Kidney (tissue), 14 donors: ENCODE results near the gene RAB11A. TPM values are rescaled to one million over a fixed set of nuclear protein-coding genes. Genes with fewer than 3 reads are reported as not detected.

Source experiments
- DNase-seq, 5 donors: peaks; one replicate each; pipeline ENCODE4 v3.0.0-alpha.2; 2013 to 2020
- FAIRE-seq: peaks from 2 replicates; lab custom pipeline; 2012; peaks lifted over from hg19 to GRCh38; lab: Jason Lieb, UNC
- H3K27ac ChIP-seq, 2 donors: one replicate each; pipeline ENCODE4 v1.7.0; 2013; ENCODE audit warnings: low read depth in 2 of 2, low read length in 2 of 2, inconsistent platforms in 1 of 2
- H3K27me3 ChIP-seq: one replicate; pipeline ENCODE4 v1.7.1; 2013; ENCODE audit warnings: low read length, inconsistent platforms; ENCODE audit not compliant: control insufficient read depth, insufficient read depth
- H3K36me3 ChIP-seq, 3 donors: one replicate each; pipeline versions ENCODE4 v1.7.0 to v1.7.1; 2013; ENCODE audit warnings: low read length in 3 of 3, control low read depth in 1 of 3, inconsistent platforms in 1 of 3; ENCODE audit not compliant: insufficient read depth in 3 of 3, control insufficient read depth in 2 of 3
- H3K4me1 ChIP-seq, 3 donors: one replicate each; pipeline versions ENCODE4 v1.7.0 to v1.7.1; 2013; ENCODE audit warnings: low read length in 3 of 3, inconsistent platforms in 1 of 3, low read depth in 1 of 3; ENCODE audit not compliant: control insufficient read depth in 2 of 3, insufficient read depth in 2 of 3
- H3K4me3 ChIP-seq, 3 donors: one replicate each; pipeline versions ENCODE4 v1.7.0 to v1.8.1; 2013; ENCODE audit warnings: low read length in 3 of 3, control low read depth in 1 of 3, inconsistent platforms in 1 of 3
- H3K9ac ChIP-seq, 3 donors: one replicate each; pipeline versions ENCODE4 v1.7.0 to v1.7.1; 2013; ENCODE audit warnings: low read length in 3 of 3, control low read depth in 1 of 3, inconsistent platforms in 1 of 3
- H3K9me3 ChIP-seq, 3 donors: one replicate each; pipeline versions ENCODE4 v1.7.0 to v1.7.1; 2013; ENCODE audit warnings: low read length in 3 of 3, control low read depth in 1 of 3, inconsistent platforms in 1 of 3; ENCODE audit not compliant: control insufficient read depth in 2 of 3, insufficient read depth in 1 of 3
- CTCF ChIP-seq: IDR thresholded peaks from 3 replicates; pipeline ENCODE4 v1.5.1; 2012; ENCODE audit warnings: mild to moderate bottlenecking, moderate library complexity, borderline replicate concordance; ENCODE audit not compliant: insufficient read depth; ENCODE audit errors: extremely low read depth
- intact Hi-C: fragments of 100-400 bp; cut with DNase I; formaldehyde crosslinking; loops from one replicate; pipeline ENCODE4 v1.11.1; 2022
- polyA plus RNA-seq: library from polyadenylated mRNA; stranded (reverse); fragments of 350-450 nt; fragmentation: Illumina TruSeq; extraction: RNeasy Lipid Tissue Mini Kit (QIAGEN cat#74804); gene quantifications from one replicate; pipeline ENCODE4 v1.2.3, GENCODE V29; 2014; ENCODE audit warnings: low read depth, low replicate concordance; ENCODE audit not compliant: insufficient read depth
- total RNA-seq: library from RNA; stranded (reverse); fragmentation: NEBNext Ultra II Directional; extraction: Animal tissue kit (Norgen Biotek cat#: 25700); gene quantifications from one replicate; pipeline ENCODE4 v1.2.1, GENCODE V29; 2021
- donor health status: control.
- donor health status: control.
- donor health status: control.
- donor health status: control.
- donor health status: control.
- donor health status: DM: yes; HTN: yes; CAD: no.
- donor health status: Normal renal cell carcinoma (clear cell type).

RAB11A gene
- total and polyA plus RNA-seq, 2 donors from 2014 or later: 216 to 249 TPM

GRCh38 chr15:65939901-65940617 lies 70.8 kb downstream of the RAB11A start:
- intact Hi-C loops: no loop called here
- Histone ChIP-seq H3K4me1 (no peaks in the 10 kb centered on the region), H3K9me3 (no peaks in the 10 kb centered on the region), H3K27me3 (no peaks in the 10 kb centered on the region), H3K36me3 (no peaks in the 10 kb centered on the region), H3K9ac (no peak overlapping the region), H3K4me3 (no peak overlapping the region), H3K27ac (no peak overlapping the region)
- no peak for FAIRE-seq
- DNase-seq: no peak
- TF ChIP-seq CTCF: no peak

- Histone ChIP-seq H3K4me3 (no peak overlapping the region), H3K27me3 (no peaks in the 10 kb centered on the region), H3K9ac (no peak overlapping the region), H3K27ac (no peak overlapping the region), H3K4me1 (no peaks in the 10 kb centered on the region), H3K9me3 (no peaks in the 10 kb centered on the region), H3K36me3 (no peaks in the 10 kb centered on the region)
- TF ChIP-seq CTCF: no peak
- intact Hi-C loops: no loop called here
- no peak for DNase-seq
- no peak for FAIRE-seq
Observed at GRCh38 chr15:65940618-65940909, 71.3 kb downstream of the RAB11A start.

Other genes with a start within 250 kb of the RAB11A start
- gene SLC24A1, start 247.6 kb upstream of the RAB11A start, total RNA-seq: 18.9 TPM
- 4.9 TPM for gene SLC24A1, start 247.6 kb upstream of the RAB11A start, polyA plus RNA-seq
- 35.9 TPM for gene DENND4A, start 77.2 kb upstream of the RAB11A start, total RNA-seq
- gene DENND4A, start 77.2 kb upstream of the RAB11A start, polyA plus RNA-seq: 8.6 TPM